ENCODE results near the gene ZKSCAN5.
"Not testable (repeated sequence)": the region's sequence is repeated elsewhere in the genome, so short reads cannot be mapped to it uniquely, and the experiment has no call there.

Gene ZKSCAN5

DNA sequence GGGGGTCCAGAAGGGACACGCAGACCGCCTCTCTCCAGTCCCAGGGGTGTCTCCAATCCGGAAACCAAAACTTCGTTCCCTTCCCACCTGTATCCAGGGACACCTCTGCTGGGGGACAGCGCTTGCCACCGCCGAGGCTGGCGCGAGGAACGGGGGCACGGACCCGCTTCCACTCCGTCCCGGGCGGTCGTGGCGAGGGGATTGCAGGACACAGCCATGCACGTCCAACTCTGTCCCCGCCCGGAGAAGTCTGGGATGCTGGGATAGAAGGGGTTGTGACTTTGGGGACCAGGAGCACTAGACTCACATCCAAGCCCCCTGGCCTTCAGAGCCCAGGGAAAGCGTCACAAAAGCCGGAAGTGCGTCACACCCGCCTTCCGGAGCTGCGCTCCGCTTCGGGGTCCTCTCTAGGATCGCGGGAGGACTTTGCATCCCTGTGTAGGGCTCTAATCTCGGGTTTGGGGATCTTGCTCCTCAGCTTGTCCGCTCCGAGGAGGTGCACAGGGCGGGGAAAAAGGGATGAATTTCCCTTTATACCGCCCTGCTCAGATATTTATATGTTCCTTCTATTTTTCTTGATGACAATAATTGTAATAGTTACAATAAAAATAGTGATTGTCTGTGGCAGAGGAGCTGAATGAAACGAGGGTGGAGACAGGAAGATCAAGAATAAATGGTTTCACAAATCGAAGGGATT lies 47.5 kb downstream of the ZKSCAN5 start, which contains the start of gene FAM200A:
FAM200A (minus strand) TSS at position 348 of the 697 bp plus-strand sequence. CDS start 3,707 bp downstream, outside the sequence.
- DNase-seq (ENCODE audit: low read depth) = peak; percentile 71

DNA sequence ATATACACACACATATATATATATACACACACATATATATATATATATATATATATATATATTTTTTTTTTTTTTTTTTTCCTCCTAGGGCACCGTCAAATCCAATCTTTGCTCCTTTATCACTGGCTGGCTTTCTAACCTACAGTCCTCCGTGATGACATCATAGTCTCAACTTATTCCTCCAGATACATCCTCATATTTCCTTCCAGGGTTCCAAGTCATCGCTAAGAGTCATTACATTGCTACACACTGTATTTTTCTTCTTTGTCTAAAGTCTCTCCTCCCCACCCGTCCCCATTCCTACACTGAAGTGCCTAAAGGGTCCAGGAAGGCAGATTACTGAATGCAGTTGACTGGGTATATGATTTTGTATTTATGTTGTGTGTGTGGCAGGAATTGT lies 48.6 kb downstream of the ZKSCAN5 start:
- no peak for DNase-seq (ENCODE audit: low read depth)

GRCh38 chr7:99554939-99555338 lies 50.5 kb downstream of the ZKSCAN5 start:
- DNase-seq (ENCODE audit: low read depth) = no peak

- DNase-seq (ENCODE audit: low read depth) = no peak
Observed at GRCh38 chr7:99557196-99557607, 52.7 kb downstream of the ZKSCAN5 start.

- no peak for DNase-seq (ENCODE audit: low read depth)
Observed at GRCh38 chr7:99557940-99558305, 53.5 kb downstream of the ZKSCAN5 start.

DNA sequence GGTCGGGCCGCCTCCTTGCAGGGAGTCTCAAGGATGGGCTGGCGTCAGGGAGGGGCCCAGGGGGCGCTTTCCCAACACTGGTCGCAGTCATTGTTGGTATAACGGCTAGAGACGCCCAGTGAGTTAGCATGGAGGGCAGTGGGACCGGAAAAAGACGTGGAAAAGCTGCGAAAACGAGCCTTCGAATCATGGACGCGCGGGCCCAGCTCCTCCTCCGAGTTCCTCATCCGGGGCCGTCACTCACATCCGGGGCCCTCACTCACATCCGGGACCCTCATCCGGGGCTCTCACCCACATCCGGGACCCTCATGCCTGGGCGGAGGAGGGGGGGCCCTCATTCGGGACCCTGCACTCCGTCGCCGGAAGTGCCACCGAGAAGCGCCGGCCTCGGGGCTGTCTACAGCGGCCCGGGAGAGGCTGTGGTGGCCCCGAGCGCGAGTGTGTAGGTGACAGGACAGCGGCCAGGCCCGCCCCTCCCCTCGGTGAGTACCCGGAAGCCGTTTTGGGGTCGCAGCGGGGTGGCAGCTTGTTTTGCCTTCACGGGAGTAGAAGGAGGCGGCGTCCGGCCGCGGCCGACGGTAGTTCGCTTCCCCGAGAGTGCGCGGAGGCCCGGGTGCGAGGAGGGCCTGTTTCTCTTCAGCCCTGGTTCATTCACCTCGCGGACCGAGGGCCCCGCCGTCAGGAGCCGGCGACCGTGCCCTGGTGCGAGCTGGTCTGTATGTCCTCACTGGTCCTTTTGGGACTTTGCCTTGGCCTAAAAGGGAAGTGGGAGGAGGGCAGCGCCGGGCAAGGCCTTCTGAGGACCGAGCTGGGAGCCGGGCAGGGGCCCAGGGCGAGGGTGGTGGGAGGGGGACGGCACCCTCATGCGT lies 54.1 kb downstream of the ZKSCAN5 start, which contains the start of gene ZNF655:
ZNF655 (plus strand) TSS at position 337 of the 869 bp plus-strand sequence. CDS start 1,918 bp downstream, outside the sequence.
- peak; percentile 40 for DNase-seq (ENCODE audit: low read depth)

DNA sequence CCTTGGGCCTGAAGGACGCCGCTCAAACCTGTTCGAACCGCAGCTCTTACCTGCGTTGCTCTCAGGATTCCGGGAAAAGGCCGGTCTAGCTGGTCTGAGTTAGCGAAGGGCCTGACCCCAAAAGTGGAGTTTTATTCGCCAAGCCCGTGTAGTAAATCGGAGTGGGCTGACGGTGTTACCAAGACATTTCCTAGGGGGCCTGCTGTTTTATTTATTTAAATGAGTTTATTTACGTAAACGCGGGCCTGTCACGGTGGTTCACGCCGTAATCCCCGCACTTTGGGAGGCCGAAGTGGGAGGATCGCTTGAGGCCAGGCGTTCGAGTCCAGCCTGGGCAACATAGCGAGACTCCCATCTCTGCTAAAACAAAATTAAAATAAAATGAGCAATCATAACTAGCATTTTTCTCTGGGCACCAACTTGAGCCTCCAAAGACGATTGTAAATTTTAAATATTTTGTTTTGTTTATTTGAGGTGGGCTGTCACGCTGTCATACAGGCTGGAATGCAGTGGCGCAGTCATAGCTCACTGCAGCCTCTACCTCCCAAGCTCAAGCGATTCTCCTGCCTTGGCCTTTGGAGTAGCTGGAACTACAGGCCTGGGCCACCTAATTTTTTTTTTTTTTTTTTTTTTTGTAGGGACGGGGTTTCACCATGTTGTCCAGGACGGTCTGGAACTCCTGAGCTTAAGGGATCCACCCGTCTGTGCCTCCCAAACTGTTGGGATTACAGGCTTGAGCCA lies 54.9 kb downstream of the ZKSCAN5 start:
- DNase-seq (ENCODE audit: low read depth) = no peak

DNA sequence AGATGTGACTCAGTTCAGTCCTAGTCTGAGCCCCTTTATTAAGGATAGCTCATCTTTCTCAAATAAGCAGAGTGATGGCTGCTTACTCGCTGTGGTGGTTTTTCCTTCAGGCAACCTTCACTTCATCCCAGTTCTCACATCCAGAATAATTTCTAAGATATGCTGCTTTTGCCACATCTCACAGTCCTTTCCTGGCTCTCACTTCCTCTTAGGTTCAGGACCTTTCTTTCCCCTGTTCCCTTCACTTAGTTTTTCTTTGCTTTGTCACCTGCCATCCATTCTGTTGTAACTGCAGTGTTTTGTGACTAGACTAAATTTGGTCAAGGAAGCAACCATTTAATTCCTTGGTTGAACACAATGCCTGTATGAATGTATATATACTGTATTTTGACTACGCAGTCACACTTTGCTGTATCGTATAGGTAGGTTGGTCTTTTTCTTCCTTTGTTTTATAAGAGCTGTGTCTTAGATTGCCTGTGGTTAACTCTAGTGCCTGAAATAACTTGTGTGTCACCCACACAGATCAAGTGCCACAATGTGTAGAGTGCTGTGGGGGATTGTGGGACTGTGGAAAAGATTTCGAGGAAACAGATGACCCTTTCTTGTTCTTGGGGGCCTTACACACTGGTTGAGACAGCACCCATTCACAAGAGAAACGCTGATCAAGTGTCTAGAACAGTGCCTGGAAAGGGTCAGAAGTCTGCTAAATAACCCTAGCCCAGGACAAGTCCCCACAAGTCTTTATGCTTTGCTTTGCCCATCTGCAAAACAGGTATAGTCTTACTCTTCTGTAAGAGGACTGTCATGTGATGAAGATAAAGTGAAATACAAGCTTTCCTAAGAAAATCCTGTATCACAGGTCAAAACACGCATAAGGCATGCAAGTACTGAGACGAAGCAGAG lies 56.6 kb downstream of the ZKSCAN5 start:
- DNase-seq (ENCODE audit: low read depth) = no peak

DNA sequence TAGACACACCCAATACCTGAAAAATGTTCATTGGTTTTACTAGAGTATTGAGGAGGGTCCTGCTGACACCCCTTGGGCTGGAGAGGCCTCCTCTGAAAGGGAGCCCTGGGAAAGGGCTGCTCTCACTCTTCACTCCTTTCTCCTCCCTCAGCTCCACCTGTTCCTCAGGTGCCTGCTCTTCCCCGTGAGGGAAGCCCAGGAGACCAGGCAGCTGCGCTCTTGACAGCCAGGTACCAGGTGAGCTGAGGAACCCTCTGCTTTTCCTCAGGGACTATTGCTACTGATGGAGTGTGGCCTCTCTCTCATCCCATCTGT lies 57.2 kb downstream of the ZKSCAN5 start:
- no peak for DNase-seq (ENCODE audit: low read depth)

DNA sequence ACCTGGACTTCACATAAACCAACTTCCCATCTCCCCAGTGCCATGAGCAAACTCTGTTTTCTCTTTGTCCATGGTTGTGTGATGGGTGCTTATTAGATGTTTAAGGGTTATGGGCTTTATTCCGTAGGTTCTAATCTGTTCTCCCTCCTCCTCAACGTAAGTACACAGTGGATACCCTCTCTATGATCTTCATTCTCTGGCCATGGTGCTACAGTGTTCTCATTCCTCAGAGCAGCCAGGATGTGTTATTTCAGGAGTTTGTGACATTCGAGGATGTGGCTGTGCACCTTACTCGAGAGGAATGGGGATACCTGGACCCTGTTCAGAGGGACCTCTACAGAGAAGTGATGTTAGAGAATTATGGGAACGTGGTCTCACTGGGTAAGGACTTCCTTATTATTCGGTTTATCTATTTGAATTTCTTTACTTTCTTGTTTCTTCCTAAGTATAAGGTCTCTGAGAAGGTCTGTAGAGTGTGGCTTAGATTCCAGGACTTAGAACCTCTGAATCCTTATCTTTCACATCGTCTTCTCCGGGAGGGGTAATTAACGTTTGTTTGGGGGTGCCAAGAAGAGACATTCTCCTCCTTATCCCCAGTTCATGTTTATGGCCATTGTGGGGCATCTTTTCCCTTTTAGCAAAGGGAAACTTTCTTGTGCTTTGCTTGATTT lies 57.8 kb downstream of the ZKSCAN5 start:
- DNase-seq (ENCODE audit: low read depth) = no peak

GRCh38 chr7:99562832-99563231 lies 58.4 kb downstream of the ZKSCAN5 start:
- DNase-seq (ENCODE audit: low read depth) = peak; percentile 97

DNA sequence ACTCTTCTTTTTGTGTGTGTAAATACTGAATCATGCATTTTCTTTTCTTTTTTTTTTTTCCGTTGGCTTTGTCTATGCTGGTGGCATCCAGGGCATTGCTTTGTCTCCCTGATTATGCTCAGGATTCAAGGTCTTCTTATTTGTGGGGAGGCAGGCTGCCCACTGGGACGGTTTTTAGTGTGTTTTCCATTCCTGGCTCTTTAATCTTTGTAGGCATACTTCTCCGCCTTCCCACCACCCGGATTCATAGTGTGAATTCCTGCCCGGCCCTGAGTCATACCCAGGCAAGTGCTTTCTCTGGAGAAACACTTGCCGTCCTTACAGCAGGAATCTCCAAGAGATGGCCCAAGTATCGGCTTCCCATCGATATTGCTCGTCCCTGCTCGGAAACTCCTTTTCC lies 59.2 kb downstream of the ZKSCAN5 start:
- DNase-seq (ENCODE audit: low read depth) = peak; percentile 49

GRCh38 chr7:99568770-99569169 lies 64.3 kb downstream of the ZKSCAN5 start:
- not testable (repeated sequence) for DNase-seq (ENCODE audit: low read depth)

DNA sequence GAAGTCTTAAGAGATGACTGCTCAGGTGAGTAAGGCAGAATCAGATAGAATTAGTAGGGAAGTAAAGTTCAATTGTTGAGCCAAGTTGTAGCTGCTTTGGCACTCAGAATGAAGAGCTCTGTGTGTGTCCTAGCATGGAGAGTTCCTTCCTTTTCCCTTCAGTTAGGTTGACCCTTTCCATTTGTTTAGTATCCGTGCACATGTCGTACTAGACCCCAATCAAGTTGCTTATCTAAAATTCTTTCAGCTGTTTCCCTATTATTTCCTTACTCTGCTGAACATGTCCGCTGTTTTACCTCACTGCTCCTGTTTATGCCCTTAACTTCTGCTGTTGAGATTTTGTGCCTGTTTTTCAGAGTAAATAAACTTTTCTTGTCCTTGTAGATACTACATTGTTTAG lies 67.3 kb downstream of the ZKSCAN5 start:
- no peak for DNase-seq (ENCODE audit: low read depth)

DNA sequence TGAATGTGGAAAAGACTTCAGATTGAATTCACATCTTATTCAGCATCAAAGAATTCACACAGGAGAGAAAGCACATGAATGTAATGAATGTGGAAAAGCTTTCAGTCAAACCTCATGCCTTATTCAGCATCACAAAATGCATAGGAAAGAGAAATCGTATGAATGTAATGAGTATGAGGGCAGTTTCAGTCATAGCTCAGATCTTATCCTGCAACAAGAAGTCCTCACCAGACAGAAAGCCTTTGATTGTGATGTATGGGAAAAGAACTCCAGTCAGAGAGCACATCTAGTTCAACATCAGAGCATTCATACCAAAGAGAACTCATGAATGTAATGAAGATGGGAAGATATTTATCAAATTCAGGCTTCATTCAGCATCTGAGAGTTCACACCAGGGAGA lies 68.8 kb downstream of the ZKSCAN5 start:
- no peak for DNase-seq (ENCODE audit: low read depth)

DNA sequence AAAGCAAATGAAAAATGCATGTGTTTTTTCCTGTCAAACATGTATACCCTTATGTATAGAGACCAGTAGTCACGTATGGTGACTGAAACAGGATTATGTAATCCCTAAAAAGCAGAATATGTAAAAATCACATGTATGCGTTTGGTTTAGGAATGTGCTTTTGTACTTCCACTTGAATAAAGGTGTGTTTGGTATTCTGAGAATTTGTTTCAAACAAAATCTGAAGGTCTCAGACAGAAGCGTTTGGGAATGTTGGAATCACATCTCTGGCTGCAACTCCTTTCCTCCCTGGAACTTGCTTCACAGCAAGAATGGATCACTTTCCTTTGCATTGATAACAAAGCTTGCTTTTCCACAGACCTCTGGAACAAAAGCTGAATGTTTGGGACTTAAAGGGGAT lies 71.8 kb downstream of the ZKSCAN5 start:
- no peak for DNase-seq (ENCODE audit: low read depth)

- no peak for DNase-seq (ENCODE audit: low read depth)
Observed at GRCh38 chr7:99579281-99579955, 75.0 kb downstream of the ZKSCAN5 start.

GRCh38 chr7:99579956-99580777 lies 75.7 kb downstream of the ZKSCAN5 start:
- no peak for DNase-seq (ENCODE audit: low read depth)

GRCh38 chr7:99580778-99581332 lies 76.4 kb downstream of the ZKSCAN5 start:
- not testable (repeated sequence) for DNase-seq (ENCODE audit: low read depth)
